Measurements from ENCODE around the gene IST1.

GRCh38 chr16:71956486-71956885 lies 61.2 kb downstream of the IST1 start:
- TF ChIP-seq, protein P1, sequence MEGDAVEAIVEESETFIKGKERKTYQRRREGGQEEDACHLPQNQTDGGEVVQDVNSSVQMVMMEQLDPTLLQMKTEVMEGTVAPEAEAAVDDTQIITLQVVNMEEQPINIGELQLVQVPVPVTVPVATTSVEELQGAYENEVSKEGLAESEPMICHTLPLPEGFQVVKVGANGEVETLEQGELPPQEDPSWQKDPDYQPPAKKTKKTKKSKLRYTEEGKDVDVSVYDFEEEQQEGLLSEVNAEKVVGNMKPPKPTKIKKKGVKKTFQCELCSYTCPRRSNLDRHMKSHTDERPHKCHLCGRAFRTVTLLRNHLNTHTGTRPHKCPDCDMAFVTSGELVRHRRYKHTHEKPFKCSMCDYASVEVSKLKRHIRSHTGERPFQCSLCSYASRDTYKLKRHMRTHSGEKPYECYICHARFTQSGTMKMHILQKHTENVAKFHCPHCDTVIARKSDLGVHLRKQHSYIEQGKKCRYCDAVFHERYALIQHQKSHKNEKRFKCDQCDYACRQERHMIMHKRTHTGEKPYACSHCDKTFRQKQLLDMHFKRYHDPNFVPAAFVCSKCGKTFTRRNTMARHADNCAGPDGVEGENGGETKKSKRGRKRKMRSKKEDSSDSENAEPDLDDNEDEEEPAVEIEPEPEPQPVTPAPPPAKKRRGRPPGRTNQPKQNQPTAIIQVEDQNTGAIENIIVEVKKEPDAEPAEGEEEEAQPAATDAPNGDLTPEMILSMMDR (IDR thresholded peaks at IDR 0.05), result no peak
- no peak for TF ChIP-seq POLR2A (IDR thresholded peaks at IDR 0.05)
- no peak for TF ChIP-seq POLR2AphosphoS5 (IDR thresholded peaks at IDR 0.05)

Data from prostate gland (tissue), 2 donors.